ES-I3 (cell line): Measurements from ENCODE around the gene KLK10.

Experiments
- H3K36me3 ChIP-seq: 2 replicates; pipeline ENCODE4 v1.6.1; 2013; ENCODE audit warnings: mild to moderate bottlenecking, low read length, control low read depth, moderate library complexity; ENCODE audit not compliant: insufficient read depth
- H3K4me1 ChIP-seq: 2 replicates; pipeline ENCODE4 v1.6.1; 2013; ENCODE audit warnings: mild to moderate bottlenecking, control low read depth, low read length; ENCODE audit not compliant: insufficient read depth
- H3K9ac ChIP-seq: 2 replicates; pipeline ENCODE4 v1.6.1; 2013; ENCODE audit warnings: low read depth, mild to moderate bottlenecking, low read length, moderate library complexity
- H3K9me3 ChIP-seq: 2 replicates; pipeline ENCODE4 v1.6.1; 2013; ENCODE audit warnings: mild to moderate bottlenecking, low read length, moderate library complexity; ENCODE audit not compliant: control insufficient read depth, insufficient read depth

The KLK10 gene

GRCh38 chr19:51019544-51019925 lies at the start of gene KLK10:
TSS of gene KLK10 (minus strand) at chr19:51019709. CDS start at chr19:51019130, 579 bp downstream.
- H3K4me1 ChIP-seq, result peaks cover 5% of the 10 kb centered on the region; the same call in 1 of the 2 replicates
- no peaks in the 10 kb centered on the region; the same call in 1 of the 2 replicates for H3K9me3 ChIP-seq
- no peaks in the 10 kb centered on the region for H3K36me3 ChIP-seq
- H3K9ac ChIP-seq, result peak within 1 kb of the TSS; percentile 67

GRCh38 chr19:51066393-51067186 lies 47.1 kb upstream of the KLK10 start:
- Histone ChIP-seq H3K9me3 (no peaks in the 10 kb centered on the region), H3K4me1 (peaks cover 6% of the 10 kb centered on the region; the same call in 1 of the 2 replicates), H3K36me3 (no peaks in the 10 kb centered on the region), H3K9ac (no peak overlapping the region)

GRCh38 chr19:51065221-51065960 lies 45.9 kb upstream of the KLK10 start:
- peak overlapping the region; percentile 72 for H3K9ac ChIP-seq
- no peaks in the 10 kb centered on the region for H3K36me3 ChIP-seq
- no peaks in the 10 kb centered on the region for H3K9me3 ChIP-seq
- peaks cover 6% of the 10 kb centered on the region; the same call in 1 of the 2 replicates for H3K4me1 ChIP-seq

- Histone ChIP-seq H3K4me1 (peaks cover 6% of the 10 kb centered on the region; the same call in 1 of the 2 replicates), H3K9me3 (no peaks in the 10 kb centered on the region), H3K9ac (peak within 1 kb of the TSS; percentile 72), H3K36me3 (no peaks in the 10 kb centered on the region)
These were observed 45.2 kb upstream of the KLK10 start, which contains the start of gene KLK13 for GRCh38 chr19:51064534-51065220. TSS of gene KLK13 (minus strand) at chr19:51065092. CDS start at chr19:51065067, 25 bp downstream.

- H3K9me3 ChIP-seq, result no peaks in the 10 kb centered on the region
- H3K36me3 ChIP-seq, result no peaks in the 10 kb centered on the region
- peaks cover 6% of the 10 kb centered on the region; the same call in 1 of the 2 replicates for H3K4me1 ChIP-seq
- no peak overlapping the region for H3K9ac ChIP-seq
These were observed 44.2 kb upstream of the KLK10 start for GRCh38 chr19:51063664-51064063.

- no peaks in the 10 kb centered on the region for H3K9me3 ChIP-seq
- H3K9ac ChIP-seq, result no peak overlapping the region
- peaks cover 4% of the 10 kb centered on the region; the same call in 1 of the 2 replicates for H3K4me1 ChIP-seq
- H3K36me3 ChIP-seq, result no peaks in the 10 kb centered on the region
These were observed 41.5 kb upstream of the KLK10 start for GRCh38 chr19:51060973-51061372.

- Histone ChIP-seq H3K4me1 (no peaks in the 10 kb centered on the region), H3K36me3 (no peaks in the 10 kb centered on the region), H3K9me3 (no peaks in the 10 kb centered on the region), H3K9ac (no peak overlapping the region)
These were observed 40.8 kb upstream of the KLK10 start for GRCh38 chr19:51060336-51060735.

- Histone ChIP-seq H3K36me3 (no peaks in the 10 kb centered on the region), H3K9ac (no peak overlapping the region), H3K9me3 (no peaks in the 10 kb centered on the region), H3K4me1 (no peaks in the 10 kb centered on the region)
These were observed 40.2 kb upstream of the KLK10 start for GRCh38 chr19:51059715-51060114.

- H3K36me3 ChIP-seq, result no peaks in the 10 kb centered on the region
These were observed 36.4 kb upstream of the KLK10 start for GRCh38 chr19:51055866-51056265.

GRCh38 chr19:51047031-51047335 lies 27.5 kb upstream of the KLK10 start:
- Histone ChIP-seq H3K36me3 (no peaks in the 10 kb centered on the region), H3K9me3 (no peaks in the 10 kb centered on the region), H3K9ac (peak overlapping the region; percentile 46), H3K4me1 (peaks cover 18% of the 10 kb centered on the region)

More at GRCh38 chr19:51055866-51056265, 36.4 kb upstream of the KLK10 start:
- 0 out of 2 replicates have a peak, but pooled peaks cover 8% of the 10 kb centered on the region for H3K4me1 ChIP-seq
- H3K9me3 ChIP-seq, result no peaks in the 10 kb centered on the region
- no peak overlapping the region for H3K9ac ChIP-seq

- Histone ChIP-seq H3K9ac (no peak overlapping the region), H3K36me3 (no peaks in the 10 kb centered on the region), H3K9me3 (no peaks in the 10 kb centered on the region), H3K4me1 (peaks cover 18% of the 10 kb centered on the region)
These were observed 24.8 kb upstream of the KLK10 start for GRCh38 chr19:51044327-51044726.

- Histone ChIP-seq H3K9me3 (no peaks in the 10 kb centered on the region), H3K4me1 (peaks cover 18% of the 10 kb centered on the region), H3K9ac (no peak overlapping the region), H3K36me3 (no peaks in the 10 kb centered on the region)
These were observed 24.0 kb upstream of the KLK10 start for GRCh38 chr19:51043497-51043896.

GRCh38 chr19:51040151-51040550 lies 20.6 kb upstream of the KLK10 start:
- no peaks in the 10 kb centered on the region for H3K9me3 ChIP-seq
- H3K4me1 ChIP-seq, result peaks cover 6% of the 10 kb centered on the region
- H3K9ac ChIP-seq, result no peak overlapping the region
- H3K36me3 ChIP-seq, result no peaks in the 10 kb centered on the region

GRCh38 chr19:51036519-51036918 lies 17.0 kb upstream of the KLK10 start:
- H3K36me3 ChIP-seq, result no peaks in the 10 kb centered on the region
- H3K4me1 ChIP-seq, result no peaks in the 10 kb centered on the region

More at GRCh38 chr19:51036519-51036918, 17.0 kb upstream of the KLK10 start:
- H3K9me3 ChIP-seq, result no peaks in the 10 kb centered on the region
- no peak overlapping the region for H3K9ac ChIP-seq
